ENCODE data around the gene CDC37L1. TPM values are rescaled to one million over a fixed set of nuclear protein-coding genes. Genes with fewer than 3 reads are reported as not detected.

CDC37L1 gene
- total RNA-seq, 4 donors from 2014 or later: 28.5 to 48.9 (median 38.0) TPM

GRCh38 chr9:4663956-4664355, 15.4 kb upstream of the CDC37L1 start:
- H3K27ac ChIP-seq: no peak overlapping the region
- H3K36me3 ChIP-seq: no peaks in the 10 kb centered on the region
- H3K27me3 ChIP-seq: no peaks in the 10 kb centered on the region
- DNase-seq (ENCODE audit: low spot score in 2 of 2): no peak
- WGBS, 2 donors: 81 to 85% methylated on average over 3 of the region's 3 CpGs
- peaks cover 0 to 48% (median 32%) of the 10 kb centered on the region in 4 donors for H3K4me1 ChIP-seq
- TF ChIP-seq, protein P1, sequence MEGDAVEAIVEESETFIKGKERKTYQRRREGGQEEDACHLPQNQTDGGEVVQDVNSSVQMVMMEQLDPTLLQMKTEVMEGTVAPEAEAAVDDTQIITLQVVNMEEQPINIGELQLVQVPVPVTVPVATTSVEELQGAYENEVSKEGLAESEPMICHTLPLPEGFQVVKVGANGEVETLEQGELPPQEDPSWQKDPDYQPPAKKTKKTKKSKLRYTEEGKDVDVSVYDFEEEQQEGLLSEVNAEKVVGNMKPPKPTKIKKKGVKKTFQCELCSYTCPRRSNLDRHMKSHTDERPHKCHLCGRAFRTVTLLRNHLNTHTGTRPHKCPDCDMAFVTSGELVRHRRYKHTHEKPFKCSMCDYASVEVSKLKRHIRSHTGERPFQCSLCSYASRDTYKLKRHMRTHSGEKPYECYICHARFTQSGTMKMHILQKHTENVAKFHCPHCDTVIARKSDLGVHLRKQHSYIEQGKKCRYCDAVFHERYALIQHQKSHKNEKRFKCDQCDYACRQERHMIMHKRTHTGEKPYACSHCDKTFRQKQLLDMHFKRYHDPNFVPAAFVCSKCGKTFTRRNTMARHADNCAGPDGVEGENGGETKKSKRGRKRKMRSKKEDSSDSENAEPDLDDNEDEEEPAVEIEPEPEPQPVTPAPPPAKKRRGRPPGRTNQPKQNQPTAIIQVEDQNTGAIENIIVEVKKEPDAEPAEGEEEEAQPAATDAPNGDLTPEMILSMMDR (IDR thresholded peaks at IDR 0.05): no peak
- TF ChIP-seq EP300 (IDR thresholded peaks at IDR 0.05): no peak
- TF ChIP-seq POLR2A (IDR thresholded peaks at IDR 0.05): no peak
- H3K9me3 ChIP-seq: no peaks in the 10 kb centered on the region
- H3K4me3 ChIP-seq: no peak overlapping the region

GRCh38 chr9:4665357-4665756, 14.0 kb upstream of the CDC37L1 start:
- Histone ChIP-seq H3K4me3 (no peak overlapping the region), H3K36me3 (no peaks in the 10 kb centered on the region), H3K9me3 (no peaks in the 10 kb centered on the region), H3K27me3 (no peaks in the 10 kb centered on the region), H3K27ac (peak overlapping the region in 2 of 4 donors; percentile 47 to 72), H3K4me1 (peaks cover 0 to 48% (median 32%) of the 10 kb centered on the region in 4 donors)
- TF ChIP-seq, protein P1 (IDR thresholded peaks at IDR 0.05): no peak
- TF ChIP-seq EP300 (IDR thresholded peaks at IDR 0.05) (peak in 1 of 2 donors; percentile 42), POLR2A (IDR thresholded peaks at IDR 0.05) (no peak)
- DNase-seq (ENCODE audit: low spot score in 2 of 2): no peak
- WGBS, 2 donors: 77 to 81% methylated on average over 2 of the region's 2 CpGs

DNA sequence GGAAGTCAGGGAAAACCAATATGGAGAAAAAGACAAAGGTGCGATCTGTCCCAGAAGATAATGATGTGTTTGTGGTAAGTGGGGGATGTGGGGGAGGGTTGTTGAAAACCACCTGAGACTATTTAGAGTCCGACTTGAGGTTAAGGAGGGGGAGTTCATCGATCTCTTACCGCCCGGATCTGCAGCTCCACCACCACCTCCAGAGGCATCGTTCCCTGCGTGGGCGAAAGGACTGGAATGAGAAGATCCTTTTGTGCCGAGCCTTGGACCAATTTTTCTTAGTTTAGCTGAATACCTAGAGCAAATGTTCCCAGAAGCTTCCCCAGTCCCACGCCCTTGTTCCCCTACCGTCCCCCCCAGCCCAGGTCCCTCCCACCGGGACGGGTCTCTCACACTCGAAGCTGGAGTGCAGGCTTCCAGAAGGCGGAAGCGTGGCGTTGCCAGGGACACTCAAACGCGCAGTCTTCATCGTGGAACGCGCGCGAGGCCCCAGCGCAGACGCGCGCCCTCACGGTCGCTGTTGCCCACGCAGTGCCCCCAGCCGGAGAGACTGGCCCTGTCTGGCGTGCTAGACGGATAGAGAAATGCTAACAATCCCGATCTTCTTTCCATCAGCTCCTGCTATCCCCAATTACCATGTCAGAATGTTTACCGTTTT, 13.2 kb upstream of the CDC37L1 start, which contains the start of gene SPATA6L:
SPATA6L (minus strand) TSS at position 439 of the 658 bp plus-strand sequence; CDS start at position 209, 230 bp downstream.
- Histone ChIP-seq H3K4me1 (peaks cover 0 to 48% (median 32%) of the 10 kb centered on the region in 4 donors), H3K27me3 (no peaks in the 10 kb centered on the region)
- DNase-seq (ENCODE audit: low spot score in 2 of 2): peak in 1 of 2 donors; percentile 34

GRCh38 chr9:4667681-4668080, 11.7 kb upstream of the CDC37L1 start:
- peaks cover 0 to 39% (median 26%) of the 10 kb centered on the region in 4 donors for H3K4me1 ChIP-seq
- 95 to 96% methylated on average over 1 of the region's 1 CpG for WGBS, 2 donors

More for the DNA sequence above, 13.2 kb upstream of the CDC37L1 start, which contains the start of gene SPATA6L:
- Histone ChIP-seq H3K9me3 (no peaks in the 10 kb centered on the region), H3K27ac (peak within 1 kb of the TSS in 3 of 4 donors; percentile 41 to 72 (median 47)), H3K36me3 (no peaks in the 10 kb centered on the region), H3K4me3 (peak within 1 kb of the TSS; percentile 36 to 50 (median 47))
- TF ChIP-seq POLR2A (IDR thresholded peaks at IDR 0.05): no peak
- peak in 1 of 2 donors; percentile 31 for TF ChIP-seq EP300 (IDR thresholded peaks at IDR 0.05)
- 3% methylated on average over 28 to 29 of the region's 36 CpGs for WGBS, 2 donors

DNA sequence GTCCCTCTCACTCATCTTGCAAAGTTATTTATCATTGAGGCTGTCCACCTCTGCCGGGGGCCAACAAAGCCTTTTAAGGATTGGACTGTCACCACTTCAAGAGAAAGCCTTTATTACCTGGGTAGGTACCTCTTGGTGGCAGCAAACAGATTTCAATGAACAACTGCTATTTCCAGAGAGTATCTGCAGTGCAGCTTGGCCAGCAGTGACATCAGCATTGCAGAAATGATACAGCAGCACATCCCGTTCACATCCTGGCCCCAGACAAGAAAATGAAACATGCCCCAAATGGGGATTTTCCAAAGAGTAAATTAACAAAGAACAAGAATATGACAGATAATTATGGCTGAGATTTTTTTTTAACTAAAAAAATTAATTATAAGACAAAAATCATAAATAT, 10.8 kb upstream of the CDC37L1 start:
- no peaks in the 10 kb centered on the region for H3K36me3 ChIP-seq
- WGBS, 2 donors: 80 to 91% methylated on average over 2 of the region's 2 CpGs
- peaks cover 0 to 30% (median 20%) of the 10 kb centered on the region in 4 donors for H3K4me1 ChIP-seq
- H3K4me3 ChIP-seq: no peak overlapping the region
- no peaks in the 10 kb centered on the region for H3K9me3 ChIP-seq
- TF ChIP-seq EP300 (IDR thresholded peaks at IDR 0.05) (no peak), POLR2A (IDR thresholded peaks at IDR 0.05) (no peak)
- TF ChIP-seq, protein P1 (IDR thresholded peaks at IDR 0.05): no peak
- no peak for DNase-seq (ENCODE audit: low spot score in 2 of 2)
- H3K27me3 ChIP-seq: no peaks in the 10 kb centered on the region
- H3K27ac ChIP-seq: no peak overlapping the region

More at GRCh38 chr9:4667681-4668080, 11.7 kb upstream of the CDC37L1 start:
- TF ChIP-seq POLR2A (IDR thresholded peaks at IDR 0.05) (no peak), EP300 (IDR thresholded peaks at IDR 0.05) (no peak)
- TF ChIP-seq, protein P1 (IDR thresholded peaks at IDR 0.05): no peak
- DNase-seq (ENCODE audit: low spot score in 2 of 2): no peak
- no peaks in the 10 kb centered on the region for H3K27me3 ChIP-seq
- H3K9me3 ChIP-seq: no peaks in the 10 kb centered on the region
- H3K27ac ChIP-seq: no peak overlapping the region
- H3K36me3 ChIP-seq: no peaks in the 10 kb centered on the region
- no peak overlapping the region for H3K4me3 ChIP-seq

Data from tibial nerve (tissue), 4 donors.